Activated T-helper 17 cell treated with anti-CD3 and anti-CD28 coated beads, Interleukin-2, amount 50 U/mL, for 72 hours (primary cell): ENCODE results near the gene SMNDC1. TPM values are rescaled to one million over a fixed set of nuclear protein-coding genes. Genes with fewer than 3 reads are reported as not detected.

Experiments
- total RNA-seq, 2 donors: library from RNA; stranded (reverse); gene quantifications; one replicate each; pipeline ENCODE4 v1.2.3, GENCODE V29; 2022

SMNDC1 gene
- total RNA-seq, 2 donors from 2014 or later, result 35.8 to 40.1 TPM

Other genes starting within 250 kb of the SMNDC1 start
- 100 to 1,000 TPM in 1 of 2 donors, 10 to 100 TPM in 1; 32.5 to 130 TPM for gene MXI1, start 97.3 kb downstream of the SMNDC1 start, total RNA-seq
- 100 to 1,000 TPM in 1 of 2 donors, 10 to 100 TPM in 1; 43.2 to 107 TPM for gene DUSP5, start 193.0 kb upstream of the SMNDC1 start, total RNA-seq